B cell (primary cell): ENCODE data around the gene TTYH3. TPM values are rescaled to one million over a fixed set of nuclear protein-coding genes. Genes with fewer than 3 reads are reported as not detected.

Experiments used
- ATAC-seq: fragments of 200-7000 bp; cut with Tn5 transposase; one replicate; pipeline ENCODE4 v1.10.0; 2021; ENCODE audit warnings: low read depth, mild to moderate bottlenecking, moderate number of reproducible peaks, moderate library complexity
- CTCF ChIA-PET: fragments of 350-600 bp; sonication (Branson Sonifier 250); formaldehyde crosslinking; loops from one replicate; lab custom pipeline; 2021; ENCODE audit warnings: antibody characterized with exemption, inconsistent platforms; lab: Charles Lee
- POLR2A ChIA-PET: fragments of 350-600 bp; sonication (Branson Sonifier 250); formaldehyde crosslinking; loops from one replicate; lab custom pipeline; 2021; ENCODE audit warnings: antibody characterized with exemption; lab: Charles Lee
- DNase-seq: peaks from one replicate; pipeline ENCODE4 v3.0.0; 2013
- H2AFZ ChIP-seq: 2 replicates; pipeline ENCODE4 v1.6.1; 2012; ENCODE audit warnings: mild to moderate bottlenecking, low read depth, low read length; ENCODE audit not compliant: insufficient read depth, poor library complexity, severe bottlenecking
- H3K27ac ChIP-seq, 2 donors: 1 replicate in 1 of 2; 2 replicates in 1 of 2; pipeline ENCODE4 v1.5.1; 2012 to 2013; ENCODE audit warnings: low read length in 2 of 2, mild to moderate bottlenecking in 2 of 2, moderate library complexity in 1 of 2
- H3K27me3 ChIP-seq, 4 experiments: fragments of 200-600 bp in 1 of 4; sonication (generic) in 1 of 4; replicated peaks in 1 of 4; 1 replicate in 2 of 4; 2 replicates in 2 of 4; pipeline versions ENCODE4 v1.6.1 to v1.7.0; 2013 to 2016; ENCODE audit warnings: low read length in 3 of 4, mild to moderate bottlenecking in 2 of 4, mixed read lengths in 1 of 4, moderate library complexity in 1 of 4; ENCODE audit not compliant: insufficient read depth in 4 of 4, control insufficient read depth in 3 of 4; ENCODE audit errors: control extremely low read depth in 1 of 4
- H3K36me3 ChIP-seq, 2 experiments: replicated peaks in 1 of 2; 1 replicate in 1 of 2; 2 replicates in 1 of 2; pipeline versions ENCODE4 v1.6.1 to v1.7.1; 2013; ENCODE audit warnings: low read length in 1 of 2; ENCODE audit not compliant: insufficient read depth in 2 of 2, control insufficient read depth in 1 of 2; ENCODE audit errors: control extremely low read depth in 1 of 2, extremely low read depth in 1 of 2
- H3K4me1 ChIP-seq, 2 donors: fragments of 200-600 bp in 1 of 2; sonication (generic) in 1 of 2; 1 replicate in 1 of 2; 2 replicates in 1 of 2; pipeline versions ENCODE4 v1.5.1 to v1.6.1; 2013 to 2017; ENCODE audit warnings: low read length in 2 of 2; ENCODE audit not compliant: control insufficient read depth in 2 of 2, insufficient read depth in 2 of 2
- H3K4me2 ChIP-seq: replicated peaks from 2 replicates; pipeline ENCODE3; 2012; ENCODE audit warnings: mild to moderate bottlenecking, low read depth, low read length; ENCODE audit not compliant: poor library complexity, severe bottlenecking
- H3K4me3 ChIP-seq, 5 experiments: fragments of 200-600 bp in 1 of 5; sonication (generic) in 1 of 5; 1 replicate in 3 of 5; 2 replicates in 2 of 5; pipeline versions ENCODE4 v1.5.1 to v1.7.0; 2011 to 2016; ENCODE audit warnings: low read length in 4 of 5, mild to moderate bottlenecking in 4 of 5, low read depth in 2 of 5, control low read depth in 1 of 5, moderate library complexity in 1 of 5; ENCODE audit not compliant: insufficient read depth in 1 of 5; ENCODE audit errors: control extremely low read depth in 1 of 5, extremely low read depth in 1 of 5
- H3K79me2 ChIP-seq: fragments of 200-600 bp; sonication (generic); one replicate; pipeline ENCODE4 v1.6.0; 2016; ENCODE audit warnings: low read length; ENCODE audit not compliant: control insufficient read depth, insufficient read depth
- H3K9ac ChIP-seq: fragments of 200-600 bp; sonication (generic); 2 replicates; pipeline ENCODE4 v1.6.1; 2017; ENCODE audit warnings: mild to moderate bottlenecking, low read length, moderate library complexity
- H3K9me3 ChIP-seq, 3 donors: one replicate each; pipeline versions ENCODE4 v1.6.1 to v1.7.1; 2013; ENCODE audit warnings: low read length in 2 of 3; ENCODE audit not compliant: control insufficient read depth in 2 of 3, insufficient read depth in 1 of 3; ENCODE audit errors: control extremely low read depth in 1 of 3
- H4K20me1 ChIP-seq: 2 replicates; pipeline ENCODE4 v1.6.0; 2012; ENCODE audit warnings: mild to moderate bottlenecking, low read length; ENCODE audit not compliant: insufficient read depth, control insufficient read depth, poor library complexity, severe bottlenecking
- H3K27ac Mint-ChIP-seq: one replicate; pipeline ENCODE4 v1.8.0; 2021; ENCODE audit warnings: mixed read lengths
- H3K27me3 Mint-ChIP-seq: one replicate; pipeline ENCODE4 v1.8.0; 2021; ENCODE audit warnings: mixed read lengths
- H3K4me1 Mint-ChIP-seq: one replicate; pipeline ENCODE4 v1.8.0; 2021; ENCODE audit warnings: mixed read lengths
- H3K4me3 Mint-ChIP-seq: one replicate; pipeline ENCODE4 v1.8.0; 2021; ENCODE audit warnings: mixed read lengths
- H3K9me3 Mint-ChIP-seq: one replicate; pipeline ENCODE4 v1.8.0; 2022; ENCODE audit warnings: mixed read lengths; ENCODE audit not compliant: insufficient read depth
- CTCF ChIP-seq: fragments of 200-600 bp; IDR thresholded peaks from one replicate; pipeline ENCODE4 v1.8.0; 2022; ENCODE audit warnings: antibody characterized with exemption, mild to moderate bottlenecking
- EZH2 ChIP-seq: IDR thresholded peaks from 2 replicates; pipeline ENCODE4 v1.6.1; 2012; ENCODE audit warnings: borderline replicate concordance, low read depth, mild to moderate bottlenecking, moderate library complexity, low read length; ENCODE audit not compliant: insufficient read depth, poor library complexity, severe bottlenecking
- WGBS: methylation state at CpG from one replicate; pipeline ENCODE4 v1.1.5; 2013; ENCODE audit warnings: missing lambda C conversion rate; ENCODE audit not compliant: insufficient coverage; 5-methylcytosine and 5-hydroxymethylcytosine counted together
- intact Hi-C: fragments of 100-400 bp; cut with micrococcal nuclease; formaldehyde crosslinking; loops from one replicate; pipeline ENCODE4 v1.10.0; 2022
- polyA plus RNA-seq: library from polyadenylated mRNA; depleted of rRNA; stranded (reverse); fragments of >200 nt; gene quantifications from 2 replicates; pipeline ENCODE4 v1.2.3, GENCODE V29; 2012
- total RNA-seq, 2 donors: library from RNA; stranded (reverse); fragments of 120-200 nt in 1 of 2; gene quantifications; 1 replicate in 1 of 2; 2 replicates in 1 of 2; pipeline versions ENCODE4 v1.2.3 to v1.2.4, GENCODE V29; 2013 to 2022

The TTYH3 gene
- total and polyA plus RNA-seq, 2 donors (not counting 1 experiment from before 2014, with no cell fraction given) = 8.4 to 48.6 TPM

GRCh38 chr7:2709553-2710285, 77.9 kb downstream of the TTYH3 start:
- DNase-seq = peak; percentile 91
- H3K27ac ChIP-seq = peak overlapping the region; percentile 93 to 95

More at GRCh38 chr7:2709553-2710285, 77.9 kb downstream of the TTYH3 start:
- Mint-ChIP-seq H3K9me3 (no peaks in the 10 kb centered on the region), H3K4me1 (peaks cover 47% of the 10 kb centered on the region), H3K27ac (peak overlapping the region; percentile 97), H3K4me3 (peak overlapping the region; percentile 92), H3K27me3 (no peaks in the 10 kb centered on the region)
- peak overlapping the region; percentile 85 for H3K4me2 ChIP-seq
- intact Hi-C loops = loop anchor here (1.0 to 5.0 kb wide), 12 partner anchors 10 to 269 kb away; partner anchors contain the start of gene BRAT1
- peak overlapping the region in 4 of 5 experiments; percentile 44 to 77 (median 60) for H3K4me3 ChIP-seq
- H3K27me3 ChIP-seq = no peaks in the 10 kb centered on the region
- H3K9ac ChIP-seq = peak overlapping the region; percentile 70
- TF ChIP-seq CTCF (peak; percentile 94), EZH2 (no peak)
- peaks cover 3% of the 10 kb centered on the region for H3K79me2 ChIP-seq
- peaks cover 30 to 45% of the 10 kb centered on the region in 2 donors for H3K4me1 ChIP-seq
- POLR2A ChIA-PET = interaction anchor here (0.5 to 2.9 kb wide), 15 partner anchors 9 to 1082 kb away, joined by 3 to 24 read pairs (median 5); no protein-coding TSS in a partner anchor
- CTCF ChIA-PET = interaction anchor here (0.6 to 7.2 kb wide), 51 partner anchors 8 to 445 kb away, joined by 3 to 128 read pairs (median 4); partner anchors contain the start of genes AMZ1, BRAT1 and TTYH3
- H2AFZ ChIP-seq = peak overlapping the region; percentile 56
- 23% methylated on average over 32 of the region's 35 CpGs for WGBS
- H3K9me3 ChIP-seq = peaks cover 0 to 9% (median 0%) of the 10 kb centered on the region in 3 donors
- peaks cover 0 to 12% of the 10 kb centered on the region in 2 experiments for H3K36me3 ChIP-seq
- no peaks in the 10 kb centered on the region for H4K20me1 ChIP-seq
- peak; percentile 74 for ATAC-seq
